HepG2 (cell line): ENCODE results near the gene GNAZ. TPM values are rescaled to one million over a fixed set of nuclear protein-coding genes. Genes with fewer than 3 reads are reported as not detected.

Experiments used
- ATAC-seq: fragments of 200-7000 bp; cut with Tn5 transposase; 3 replicates; pipeline ENCODE4 v1.9.1; 2020; ENCODE audit warnings: mild to moderate bottlenecking, moderate library complexity
- BruUV-seq: library from RNA; stranded (reverse); fragments of 400-500 nt; replicated peaks from 2 replicates; lab custom pipeline; 2021; lab: Mats Ljungman, UMichigan
- CTCF ChIA-PET: fragments of 300-600 bp; formaldehyde crosslinking; extraction: SDS; loops from one replicate; lab custom pipeline; 2021; ENCODE audit warnings: low total read pairs, inconsistent platforms, low intra/inter-chr PET ratio; lab: Yijun Ruan, JAX
- POLR2A ChIA-PET: fragments of 350-600 bp; sonication (Branson Sonifier 250); formaldehyde crosslinking; loops from one replicate; lab custom pipeline; 2020; ENCODE audit warnings: antibody characterized with exemption, inconsistent platforms; lab: Yijun Ruan, JAX
- DNase-seq: peaks from one replicate; pipeline ENCODE4 v3.0.0-alpha.2; 2015; ENCODE audit warnings: low spot score
- FAIRE-seq: peaks from 3 replicates; lab custom pipeline; 2011; peaks lifted over from hg19 to GRCh38; lab: Jason Lieb, UNC
- H2AFZ ChIP-seq: one replicate; pipeline ENCODE4 v1.6.1; 2011; ENCODE audit warnings: low read length, inconsistent platforms
- H3K27ac ChIP-seq: fragments of 300-600 bp; 3 replicates; pipeline ENCODE4 v1.8.0; 2011; ENCODE audit warnings: mixed run types, mild to moderate bottlenecking, mixed read lengths, low read length, inconsistent platforms; ENCODE audit not compliant: insufficient read depth; ENCODE audit errors: extremely low read length
- H3K27me3 ChIP-seq, 2 experiments: fragments of 200-600 bp in 1 of 2; 2 replicates in 1 of 2; 3 replicates in 1 of 2; pipeline versions ENCODE4 v1.6.0 to v1.8.0; 2011; ENCODE audit warnings: low read length in 2 of 2, mild to moderate bottlenecking in 2 of 2, moderate library complexity in 2 of 2, inconsistent platforms in 1 of 2; ENCODE audit not compliant: insufficient read depth in 2 of 2, control insufficient read depth in 1 of 2
- H3K36me3 ChIP-seq, 2 experiments: fragments of 200-600 bp in 1 of 2; replicated peaks in 1 of 2; 2 replicates in 1 of 2; 3 replicates in 1 of 2; pipeline versions ENCODE4 v1.5.1 to v1.8.0; 2011; ENCODE audit warnings: low read length in 2 of 2, inconsistent platforms in 1 of 2; ENCODE audit not compliant: insufficient read depth in 2 of 2, control insufficient read depth in 1 of 2
- H3K4me1 ChIP-seq: 2 replicates; pipeline ENCODE4 v1.5.1; 2012; ENCODE audit warnings: low read length, inconsistent platforms; ENCODE audit not compliant: insufficient read depth
- H3K4me2 ChIP-seq: 2 replicates; pipeline ENCODE4 v1.6.0; 2011; ENCODE audit warnings: low read depth, low read length, inconsistent platforms
- H3K4me3 ChIP-seq, 3 experiments: fragments of 200-600 bp in 1 of 3; sonication (generic), shearing (Covaris generic) in 1 of 3; replicated peaks in 1 of 3; 2 replicates each; pipeline ENCODE4 v1.5.1; 2011 to 2016; ENCODE audit warnings: low read length in 3 of 3, inconsistent platforms in 2 of 3, low read depth in 2 of 3, mild to moderate bottlenecking in 2 of 3, control low read depth in 1 of 3, mixed read lengths in 1 of 3; ENCODE audit not compliant: insufficient read depth in 1 of 3
- H3K79me2 ChIP-seq: one replicate; pipeline ENCODE4 v1.6.1; 2011; ENCODE audit warnings: low read length, inconsistent platforms; ENCODE audit not compliant: insufficient read depth
- H3K9ac ChIP-seq: 2 replicates; pipeline ENCODE4 v1.6.0; 2011; ENCODE audit warnings: mild to moderate bottlenecking, low read depth, low read length, inconsistent platforms; ENCODE audit not compliant: insufficient read depth
- H3K9me3 ChIP-seq: 2 replicates; pipeline ENCODE4 v1.5.1; 2012; ENCODE audit warnings: mild to moderate bottlenecking, low read length
- H4K20me1 ChIP-seq: 2 replicates; pipeline ENCODE4 v1.6.0; 2011; ENCODE audit warnings: inconsistent platforms, mild to moderate bottlenecking, low read length, moderate library complexity; ENCODE audit not compliant: insufficient read depth
- GABPB1 ChIP-seq: IDR thresholded peaks from 2 replicates; pipeline ENCODE4 v1.6.1; 2016; ENCODE audit warnings: mild to moderate bottlenecking, missing genetic modification reagents, moderate library complexity, missing compliant biosample characterization
- HNRNPK ChIP-seq: fragments of 200-400 bp; formaldehyde crosslinking; IDR thresholded peaks from 2 replicates; pipeline ENCODE4 v1.6.1; 2018; ENCODE audit warnings: low read length, low read depth, moderate library complexity, mild to moderate bottlenecking; ENCODE audit not compliant: poor library complexity, severe bottlenecking
- IKZF4 ChIP-seq: sonication (generic); formaldehyde crosslinking; IDR thresholded peaks from 2 replicates; pipeline ENCODE4 v1.5.1; 2020; ENCODE audit warnings: borderline replicate concordance, mild to moderate bottlenecking, low read depth, missing genetic modification reagents; ENCODE audit errors: not compliant biosample characterization
- MAFK ChIP-seq, 2 experiments: IDR thresholded peaks in 1 of 2; conservative IDR thresholded peaks in 1 of 2; 2 replicates each; pipeline ENCODE4 v1.6.1; 2011; ENCODE audit warnings: improper control_type of control experiment in 2 of 2, low read length in 2 of 2
- MLLT10 ChIP-seq: sonication (generic); formaldehyde crosslinking; IDR thresholded peaks from 2 replicates; pipeline ENCODE4 v1.4.0; 2020; ENCODE audit warnings: missing genetic modification reagents
- NBN ChIP-seq: fragments of 450-650 bp; conservative IDR thresholded peaks from 2 replicates; pipeline ENCODE4 v1.6.1; 2017
- POLR2AphosphoS2 ChIP-seq: IDR thresholded peaks from 2 replicates; pipeline ENCODE4 v1.6.1; 2011; ENCODE audit warnings: low read depth, low read length, improper control_type of control experiment
- SP2 ChIP-seq: sonication (generic); formaldehyde crosslinking; IDR thresholded peaks from 2 replicates; pipeline ENCODE4 v1.5.1; 2020; ENCODE audit warnings: mild to moderate bottlenecking, missing genetic modification reagents
- ZFX ChIP-seq: sonication (generic); formaldehyde crosslinking; IDR thresholded peaks from 2 replicates; pipeline ENCODE4 v1.4.0; 2020; ENCODE audit warnings: mild to moderate bottlenecking, low read depth, missing genetic modification reagents, moderate library complexity
- ZNF430 ChIP-seq: sonication (generic); formaldehyde crosslinking; IDR thresholded peaks from 2 replicates; pipeline ENCODE4 v1.9.0; 2021; ENCODE audit warnings: mild to moderate bottlenecking, missing genetic modification reagents
- ZNF441 ChIP-seq: sonication (generic); formaldehyde crosslinking; IDR thresholded peaks from 2 replicates; pipeline ENCODE4 v1.7.0; 2021; ENCODE audit warnings: missing genetic modification reagents, borderline replicate concordance
- ZNF7 ChIP-seq: IDR thresholded peaks from 2 replicates; pipeline ENCODE4 v1.6.1; 2016; ENCODE audit warnings: missing biosample characterization, missing genetic modification reagents
- ZNF790 ChIP-seq: sonication (generic); formaldehyde crosslinking; IDR thresholded peaks from 2 replicates; pipeline ENCODE4 v1.8.0; 2022; ENCODE audit warnings: missing genetic modification reagents, mild to moderate bottlenecking, borderline replicate concordance
- ZNF792 ChIP-seq: IDR thresholded peaks from 2 replicates; pipeline ENCODE4 v1.6.1; 2016
- ZSCAN21 ChIP-seq: sonication (generic); formaldehyde crosslinking; IDR thresholded peaks from 2 replicates; pipeline ENCODE4 v1.8.0; 2022; ENCODE audit warnings: mild to moderate bottlenecking, missing genetic modification reagents, moderate library complexity, borderline replicate concordance
- WGBS: methylation state at CpG from one replicate; pipeline ENCODE4 v1.1.6; 2017; ENCODE audit warnings: low lambda C conversion rate; 5-methylcytosine and 5-hydroxymethylcytosine counted together
- in situ Hi-C: cut with HindIII; loops from 2 replicates; pipeline ENCODE4 v1.10.0; 2017; ENCODE audit warnings: low pct_unique_long_range_greater_than_20kb; ENCODE audit not compliant: extremely low pct_ligation_motif_present
- intact Hi-C: fragments of 100-400 bp; cut with micrococcal nuclease; formaldehyde crosslinking; loops from one replicate; pipeline ENCODE4 v1.10.0; 2022; ENCODE audit not compliant: unreplicated experiment
- polyA plus RNA-seq, 8 experiments: library from polyadenylated mRNA; depleted of rRNA in 3 of 8; stranded (reverse) in 7 of 8; unstranded in 1 of 8; fragments of >200 nt; fragmentation: Illumina TruSeq in 4 of 8; extraction: Trizol in 4 of 8; gene quantifications; 2 replicates each; pipeline versions ENCODE4 v1.2.1 to v1.2.3, GENCODE V29; 2011 to 2016; ENCODE audit warnings: low read depth in 4 of 8, missing spikeins in 1 of 8, mixed read lengths in 1 of 8; ENCODE audit not compliant: insufficient read depth in 1 of 8
- total RNA-seq, 5 experiments: library from RNA; depleted of rRNA; stranded (reverse); fragments of >200 nt; fragmentation: Illumina TruSeq; extraction: Trizol; gene quantifications; 2 replicates each; pipeline ENCODE4 v1.2.3, GENCODE V29; 2016; ENCODE audit warnings: low read depth in 1 of 5
- TF ChIP-seq, protein P1 (sequence below), 2 experiments: fragments of 450-650 bp in 1 of 2; sonication (generic) in 1 of 2; formaldehyde crosslinking in 1 of 2; IDR thresholded peaks; 2 replicates each; pipeline versions ENCODE4 v1.6.1 to v1.8.0; 2016 to 2022; ENCODE audit warnings: antibody characterized with exemption in 1 of 2, mild to moderate bottlenecking in 1 of 2, missing genetic modification reagents in 1 of 2

The GNAZ gene
- total and polyA plus RNA-seq, 2 of the 13 experiments (the other 11 are each of a cell fraction or from before 2014, with no cell fraction given), result 11.4 to 22.3 TPM

DNA sequence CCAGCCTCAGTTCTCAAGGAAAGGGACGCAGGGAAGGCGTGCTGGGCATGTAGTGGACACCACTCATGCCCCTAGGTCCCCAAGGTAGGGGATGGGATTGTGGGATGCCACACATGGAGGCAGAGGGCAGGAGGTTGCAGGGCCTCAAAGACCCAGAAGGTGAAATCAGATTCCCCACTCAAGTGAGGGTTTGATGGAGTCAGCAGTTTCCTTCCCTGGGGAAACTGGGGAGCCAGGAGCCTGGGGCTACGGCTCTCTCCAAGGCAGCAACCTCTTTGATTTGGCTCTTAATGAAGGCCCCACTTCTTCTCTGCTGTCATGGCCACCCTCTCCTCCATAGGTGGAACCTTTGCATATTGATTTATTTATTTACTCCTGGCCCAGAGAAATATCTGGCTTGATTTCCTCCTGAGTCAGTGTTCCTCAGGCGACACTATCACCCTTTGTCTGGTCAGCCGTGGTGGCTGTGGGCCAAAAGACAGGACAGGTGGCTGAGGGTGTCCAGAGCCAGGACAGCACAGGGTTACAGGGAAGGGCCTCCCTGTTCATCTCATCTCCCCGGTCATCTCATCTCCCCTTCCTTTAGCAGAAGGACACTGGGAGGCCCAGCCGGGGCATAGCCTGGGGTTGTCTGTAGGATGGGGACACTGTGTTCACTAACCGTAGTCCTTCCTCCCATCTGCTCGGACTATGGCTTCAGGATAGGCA lies 9.6 kb downstream of the GNAZ start:
- ChIA-PET CTCF (no interaction called here), POLR2A (interaction anchor here (0.8 to 1.0 kb wide), 3 partner anchors 10 to 43 kb away, joined by 3 to 13 read pairs (median 4); partner anchors contain the start of gene GNAZ)
- WGBS, result 79% methylated on average over 9 of the region's 9 CpGs
- peak; percentile 29 for DNase-seq
- Histone ChIP-seq H2AFZ (no peak overlapping the region), H3K79me2 (peaks cover 53% of the 10 kb centered on the region), H3K4me2 (peak overlapping the region; percentile 62), H3K27me3 (no peaks in the 10 kb centered on the region), H3K9me3 (no peaks in the 10 kb centered on the region), H3K4me1 (peaks cover 79% of the 10 kb centered on the region), H3K9ac (peak overlapping the region; percentile 66), H3K4me3 (peak overlapping the region in 1 of 3 experiments; percentile 36; a peak in 2 of 6 replicates), H3K36me3 (no peaks in the 10 kb centered on the region; a peak in 1 of 5 replicates), H3K27ac (peak overlapping the region; percentile 97), H4K20me1 (no peaks in the 10 kb centered on the region)
- in situ Hi-C loops (no loop called here), intact Hi-C loops (loop anchor here (10.0 kb wide), 1 partner anchor 45 kb away; no protein-coding TSS in a partner anchor)
- no peak for ATAC-seq
- FAIRE-seq, result no peak
- no TSS peak for BruUV-seq
- TF ChIP-seq MAFK (conservative IDR thresholded peaks at IDR 0.05 in 1 of 2, IDR thresholded peaks at IDR 0.05 in 1 of 2; ENCODE audit: low read length in 2 of 2) (peak; percentile 58 to 72), POLR2AphosphoS2 (no peak), NBN (no peak), ZFX (peak; percentile 22; the same call in 1 of the 2 replicates), ZNF430 (no peak), SP2 (CRISPR knock-in tag) (no peak), ZNF792 (CRISPR knock-in tag) (0 out of 2 replicates have a peak, but pooled peaks have one; percentile 2), ZNF441 (CRISPR knock-in tag) (no peak), GABPB1 (CRISPR knock-in tag) (no peak), HNRNPK (no peak), IKZF4 (CRISPR knock-in tag) (no peak), MLLT10 (CRISPR knock-in tag) (no peak), ZNF790 (no peak), ZNF7 (CRISPR knock-in tag) (no peak), ZSCAN21 (CRISPR knock-in tag) (no peak)
- TF ChIP-seq, protein P1, sequence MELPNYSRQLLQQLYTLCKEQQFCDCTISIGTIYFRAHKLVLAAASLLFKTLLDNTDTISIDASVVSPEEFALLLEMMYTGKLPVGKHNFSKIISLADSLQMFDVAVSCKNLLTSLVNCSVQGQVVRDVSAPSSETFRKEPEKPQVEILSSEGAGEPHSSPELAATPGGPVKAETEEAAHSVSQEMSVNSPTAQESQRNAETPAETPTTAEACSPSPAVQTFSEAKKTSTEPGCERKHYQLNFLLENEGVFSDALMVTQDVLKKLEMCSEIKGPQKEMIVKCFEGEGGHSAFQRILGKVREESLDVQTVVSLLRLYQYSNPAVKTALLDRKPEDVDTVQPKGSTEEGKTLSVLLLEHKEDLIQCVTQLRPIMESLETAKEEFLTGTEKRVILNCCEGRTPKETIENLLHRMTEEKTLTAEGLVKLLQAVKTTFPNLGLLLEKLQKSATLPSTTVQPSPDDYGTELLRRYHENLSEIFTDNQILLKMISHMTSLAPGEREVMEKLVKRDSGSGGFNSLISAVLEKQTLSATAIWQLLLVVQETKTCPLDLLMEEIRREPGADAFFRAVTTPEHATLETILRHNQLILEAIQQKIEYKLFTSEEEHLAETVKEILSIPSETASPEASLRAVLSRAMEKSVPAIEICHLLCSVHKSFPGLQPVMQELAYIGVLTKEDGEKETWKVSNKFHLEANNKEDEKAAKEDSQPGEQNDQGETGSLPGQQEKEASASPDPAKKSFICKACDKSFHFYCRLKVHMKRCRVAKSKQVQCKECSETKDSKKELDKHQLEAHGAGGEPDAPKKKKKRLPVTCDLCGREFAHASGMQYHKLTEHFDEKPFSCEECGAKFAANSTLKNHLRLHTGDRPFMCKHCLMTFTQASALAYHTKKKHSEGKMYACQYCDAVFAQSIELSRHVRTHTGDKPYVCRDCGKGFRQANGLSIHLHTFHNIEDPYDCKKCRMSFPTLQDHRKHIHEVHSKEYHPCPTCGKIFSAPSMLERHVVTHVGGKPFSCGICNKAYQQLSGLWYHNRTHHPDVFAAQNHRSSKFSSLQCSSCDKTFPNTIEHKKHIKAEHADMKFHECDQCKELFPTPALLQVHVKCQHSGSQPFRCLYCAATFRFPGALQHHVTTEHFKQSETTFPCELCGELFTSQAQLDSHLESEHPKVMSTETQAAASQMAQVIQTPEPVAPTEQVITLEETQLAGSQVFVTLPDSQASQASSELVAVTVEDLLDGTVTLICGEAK (IDR thresholded peaks at IDR 0.05), result no peak
- TF ChIP-seq, protein P1 (CRISPR knock-in tag; IDR thresholded peaks at IDR 0.05), result no peak
